Prostate gland (tissue), 2 donors: Measurements from ENCODE around the gene MS4A3.
"Not testable (repeated sequence)": the region's sequence is repeated elsewhere in the genome, so short reads cannot be mapped to it uniquely, and the experiment has no call there.

Source experiments
- POLR2A ChIP-seq: fragments of 450-650 bp; IDR thresholded peaks from one replicate; pipeline ENCODE4 v1.6.1; 2016; ENCODE audit warnings: antibody characterized with exemption, mild to moderate bottlenecking
- POLR2AphosphoS5 ChIP-seq: sonication (generic); formaldehyde crosslinking; IDR thresholded peaks from one replicate; pipeline ENCODE4 v1.6.1; 2017; ENCODE audit warnings: antibody characterized with exemption
- TF ChIP-seq, protein P1 (sequence below), 4 experiments: fragments of 200-600 bp in 2 of 4; fragments of 450-650 bp in 2 of 4; sonication (generic) in 2 of 4; IDR thresholded peaks; 1 replicate in 3 of 4; 2 replicates in 1 of 4; pipeline ENCODE4 v1.5.1; 2016 to 2019; ENCODE audit warnings: antibody characterized with exemption in 4 of 4, mild to moderate bottlenecking in 2 of 4, moderate library complexity in 2 of 4

DNA sequence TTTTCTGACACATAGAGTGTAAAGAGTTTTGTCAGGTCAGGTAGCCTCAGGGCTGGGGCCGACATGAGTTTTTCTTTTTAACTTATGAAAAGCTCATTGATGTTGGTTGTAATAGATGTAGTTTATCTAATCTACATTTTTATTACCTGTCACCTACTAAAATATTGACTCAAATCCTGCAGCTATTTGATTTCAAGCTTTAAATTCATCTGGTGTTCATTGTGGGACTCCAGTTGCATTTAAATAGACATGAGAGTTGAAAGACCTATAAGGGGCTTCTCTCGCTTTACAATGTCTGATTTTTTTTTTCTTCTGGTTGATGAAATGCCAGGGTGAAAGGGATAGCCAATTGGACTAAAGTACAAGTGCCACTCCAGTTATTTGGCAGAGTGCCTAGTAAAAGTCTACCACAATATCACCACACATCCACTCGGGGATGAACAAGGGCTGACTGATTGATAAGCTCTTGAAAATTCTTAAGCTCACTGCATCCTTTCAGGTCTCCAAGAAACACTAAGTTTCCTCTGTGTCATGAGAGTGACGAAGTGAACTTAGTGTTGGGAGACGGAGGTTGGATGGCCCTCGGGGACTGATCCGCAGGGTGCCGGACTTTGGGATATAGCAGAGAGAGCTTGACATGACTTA lies 48.1 kb downstream of the MS4A3 start:
- TF ChIP-seq, protein P1, sequence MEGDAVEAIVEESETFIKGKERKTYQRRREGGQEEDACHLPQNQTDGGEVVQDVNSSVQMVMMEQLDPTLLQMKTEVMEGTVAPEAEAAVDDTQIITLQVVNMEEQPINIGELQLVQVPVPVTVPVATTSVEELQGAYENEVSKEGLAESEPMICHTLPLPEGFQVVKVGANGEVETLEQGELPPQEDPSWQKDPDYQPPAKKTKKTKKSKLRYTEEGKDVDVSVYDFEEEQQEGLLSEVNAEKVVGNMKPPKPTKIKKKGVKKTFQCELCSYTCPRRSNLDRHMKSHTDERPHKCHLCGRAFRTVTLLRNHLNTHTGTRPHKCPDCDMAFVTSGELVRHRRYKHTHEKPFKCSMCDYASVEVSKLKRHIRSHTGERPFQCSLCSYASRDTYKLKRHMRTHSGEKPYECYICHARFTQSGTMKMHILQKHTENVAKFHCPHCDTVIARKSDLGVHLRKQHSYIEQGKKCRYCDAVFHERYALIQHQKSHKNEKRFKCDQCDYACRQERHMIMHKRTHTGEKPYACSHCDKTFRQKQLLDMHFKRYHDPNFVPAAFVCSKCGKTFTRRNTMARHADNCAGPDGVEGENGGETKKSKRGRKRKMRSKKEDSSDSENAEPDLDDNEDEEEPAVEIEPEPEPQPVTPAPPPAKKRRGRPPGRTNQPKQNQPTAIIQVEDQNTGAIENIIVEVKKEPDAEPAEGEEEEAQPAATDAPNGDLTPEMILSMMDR (IDR thresholded peaks at IDR 0.05), result not testable (repeated sequence)
- TF ChIP-seq POLR2AphosphoS5, POLR2A: not testable (repeated sequence)
